Neural cell (in vitro differentiated cells): ENCODE data around the gene ATP6AP1. TPM values are rescaled to one million over a fixed set of nuclear protein-coding genes. Genes with fewer than 3 reads are reported as not detected.

Source experiments
- H2AFZ ChIP-seq: fragments of 200-600, 300-800 bp; sonication (generic), shearing (Covaris generic); 2 replicates; pipeline ENCODE4 v1.6.0; 2014; ENCODE audit warnings: low read depth, mild to moderate bottlenecking, antibody characterized with exemption, low read length, moderate library complexity
- H3F3A ChIP-seq: fragments of 200-600 bp; shearing (Covaris generic); 2 replicates; pipeline ENCODE4 v1.6.1; 2016; ENCODE audit warnings: mild to moderate bottlenecking, moderate library complexity, mixed read lengths, antibody characterized with exemption, low read length; ENCODE audit not compliant: insufficient read depth, poor library complexity, severe bottlenecking
- H3K27ac ChIP-seq: fragments of 200-600, 300-800 bp; sonication (generic), shearing (Covaris generic); 2 replicates; pipeline ENCODE4 v1.5.1; 2014; ENCODE audit warnings: mild to moderate bottlenecking, low read length, moderate library complexity
- H3K27me3 ChIP-seq: fragments of 300-800, 200-600 bp; sonication (generic), shearing (Covaris generic); 2 replicates; pipeline ENCODE4 v1.6.0; 2014; ENCODE audit warnings: mild to moderate bottlenecking, low read depth, low read length, moderate library complexity; ENCODE audit not compliant: insufficient read depth
- H3K36me3 ChIP-seq: fragments of 300-800, 200-600 bp; sonication (generic), shearing (Covaris generic); 2 replicates; pipeline ENCODE4 v1.5.1; 2014; ENCODE audit warnings: mild to moderate bottlenecking, antibody characterized with exemption, low read length, moderate library complexity; ENCODE audit not compliant: insufficient read depth
- H3K4me2 ChIP-seq: fragments of 300-800, 200-600 bp; sonication (generic), shearing (Covaris generic); 2 replicates; pipeline ENCODE4 v1.6.0; 2014; ENCODE audit warnings: mild to moderate bottlenecking, low read length
- H3K4me3 ChIP-seq: fragments of 300-800, 200-600 bp; sonication (generic), shearing (Covaris generic); 2 replicates; pipeline ENCODE4 v1.5.1; 2014; ENCODE audit warnings: mild to moderate bottlenecking, low read length, moderate library complexity
- H3K79me2 ChIP-seq: fragments of 200-600 bp; shearing (Covaris generic); replicated peaks from 2 replicates; pipeline ENCODE4 v1.6.0; 2014; ENCODE audit warnings: mild to moderate bottlenecking, low read length, moderate library complexity; ENCODE audit not compliant: insufficient read depth
- H3K9ac ChIP-seq: fragments of 300-800, 200-600 bp; sonication (generic), shearing (Covaris generic); 2 replicates; pipeline ENCODE4 v1.6.1; 2016; ENCODE audit warnings: mild to moderate bottlenecking, low read length, mixed read lengths
- H3K9me2 ChIP-seq: fragments of 200-600 bp; shearing (Covaris generic); 2 replicates; pipeline ENCODE4 v1.6.1; 2016; ENCODE audit warnings: mild to moderate bottlenecking, low read length, mixed read lengths; ENCODE audit not compliant: insufficient read depth
- H3K9me3 ChIP-seq: fragments of 200-600, 300-800 bp; sonication (generic), shearing (Covaris generic); 2 replicates; pipeline ENCODE4 v1.6.1; 2016; ENCODE audit warnings: mild to moderate bottlenecking, mixed run types, low read length, moderate library complexity, mixed read lengths
- H4K20me1 ChIP-seq: fragments of 200-600 bp; shearing (Covaris generic); 2 replicates; pipeline ENCODE4 v1.6.1; 2016; ENCODE audit warnings: mild to moderate bottlenecking, mixed run types; ENCODE audit not compliant: insufficient read depth
- CTCF ChIP-seq: fragments of 450-650 bp; IDR thresholded peaks from 2 replicates; pipeline ENCODE4 v1.5.1; 2014; ENCODE audit warnings: antibody characterized with exemption, mild to moderate bottlenecking, moderate library complexity; ENCODE audit not compliant: poor library complexity, severe bottlenecking
- EP300 ChIP-seq: fragments of 450-650 bp; conservative IDR thresholded peaks from 2 replicates; pipeline ENCODE4 v1.6.1; 2014; ENCODE audit warnings: antibody characterized with exemption, mild to moderate bottlenecking, moderate library complexity; ENCODE audit not compliant: poor library complexity, severe bottlenecking
- EZH2 ChIP-seq: fragments of 200-600, 300-800 bp; shearing (Covaris generic), sonication (generic); IDR thresholded peaks from 2 replicates; pipeline ENCODE4 v1.6.1; 2014; ENCODE audit warnings: antibody characterized with exemption, low read length, borderline replicate concordance, mild to moderate bottlenecking; ENCODE audit not compliant: insufficient read depth, poor library complexity, severe bottlenecking
- MXI1 ChIP-seq: fragments of 450-650 bp; conservative IDR thresholded peaks from 2 replicates; pipeline ENCODE4 v1.6.1; 2014; ENCODE audit warnings: antibody characterized with exemption, mild to moderate bottlenecking; ENCODE audit not compliant: poor library complexity, severe bottlenecking
- POLR2AphosphoS5 ChIP-seq: IDR thresholded peaks from 2 replicates; pipeline ENCODE4 v1.6.1; 2012
- RAD21 ChIP-seq: fragments of 450-650 bp; conservative IDR thresholded peaks from 2 replicates; pipeline ENCODE4 v1.6.1; 2014; ENCODE audit warnings: antibody characterized with exemption, mild to moderate bottlenecking, moderate library complexity
- REST ChIP-seq: IDR thresholded peaks from 2 replicates; pipeline ENCODE4 v1.6.1; 2012; ENCODE audit warnings: borderline replicate concordance
- SMC3 ChIP-seq: fragments of 450-650 bp; conservative IDR thresholded peaks from 2 replicates; pipeline ENCODE4 v1.6.1; 2014; ENCODE audit warnings: antibody characterized with exemption, mild to moderate bottlenecking, moderate library complexity; ENCODE audit not compliant: poor library complexity
- polyA plus RNA-seq: library from polyadenylated mRNA; depleted of rRNA; stranded (reverse); fragments of >200 nt; gene quantifications from 2 replicates; pipeline ENCODE4 v1.2.3, GENCODE V29; 2014

Gene ATP6AP1
- polyA plus RNA-seq, 1 donor from 2014 or later: 126 TPM

- Histone ChIP-seq H3K27me3 (no peaks in the 10 kb centered on the region), H3K9me2 (no peaks in the 10 kb centered on the region), H3K79me2 (no peaks in the 10 kb centered on the region), H4K20me1 (no peaks in the 10 kb centered on the region), H3K4me3 (no peak overlapping the region), H3F3A (no peaks in the 10 kb centered on the region), H3K27ac (no peak overlapping the region), H3K9me3 (no peaks in the 10 kb centered on the region), H3K36me3 (no peaks in the 10 kb centered on the region), H2AFZ (no peak overlapping the region), H3K4me2 (no peak overlapping the region), H3K9ac (no peak overlapping the region)
- no peak for TF ChIP-seq REST
- TF ChIP-seq MXI1: no peak
- TF ChIP-seq EP300: no peak
- TF ChIP-seq EZH2: no peak
- TF ChIP-seq SMC3: no peak
- TF ChIP-seq POLR2AphosphoS5: no peak
Measured at GRCh38 chrX:154467556-154467955, 39.1 kb downstream of the ATP6AP1 start.

GRCh38 chrX:154468217-154468616 lies 39.7 kb downstream of the ATP6AP1 start:
- TF ChIP-seq EZH2 (no peak), POLR2AphosphoS5 (no peak), RAD21 (no peak), CTCF (no peak), EP300 (no peak)
- no peaks in the 10 kb centered on the region for H3K79me2 ChIP-seq
- no peaks in the 10 kb centered on the region for H3K36me3 ChIP-seq
- H3K27ac ChIP-seq: no peak overlapping the region
- no peak overlapping the region for H3K9ac ChIP-seq
- H3F3A ChIP-seq: no peaks in the 10 kb centered on the region
- H3K4me2 ChIP-seq: no peak overlapping the region
- no peaks in the 10 kb centered on the region for H3K27me3 ChIP-seq
- no peak overlapping the region for H2AFZ ChIP-seq
- no peaks in the 10 kb centered on the region for H4K20me1 ChIP-seq
- H3K4me3 ChIP-seq: no peak overlapping the region
- no peaks in the 10 kb centered on the region for H3K9me3 ChIP-seq
- no peaks in the 10 kb centered on the region for H3K9me2 ChIP-seq

GRCh38 chrX:154469114-154469513 lies 40.6 kb downstream of the ATP6AP1 start:
- no peaks in the 10 kb centered on the region for H3K27me3 ChIP-seq
- TF ChIP-seq SMC3: no peak
- no peaks in the 10 kb centered on the region for H3K9me2 ChIP-seq
- H3F3A ChIP-seq: no peaks in the 10 kb centered on the region
- no peaks in the 10 kb centered on the region for H3K79me2 ChIP-seq
- no peaks in the 10 kb centered on the region for H3K9me3 ChIP-seq
- H3K36me3 ChIP-seq: no peaks in the 10 kb centered on the region
- no peak overlapping the region for H3K4me3 ChIP-seq
- no peak overlapping the region for H3K4me2 ChIP-seq
- no peaks in the 10 kb centered on the region for H4K20me1 ChIP-seq
- no peak overlapping the region for H2AFZ ChIP-seq
- H3K27ac ChIP-seq: no peak overlapping the region
- no peak overlapping the region for H3K9ac ChIP-seq
